ENCODE measurements around the gene SBF2. TPM values are rescaled to one million over a fixed set of nuclear protein-coding genes. Genes with fewer than 3 reads are reported as not detected.
A peak's percentile ranks its signal among the peaks of the same experiment; 100 is the strongest.

SBF2 gene
- total and polyA plus RNA-seq, 4 experiments from 2014 or later = 0.50 to 15.4 (median 10.2) TPM

DNA sequence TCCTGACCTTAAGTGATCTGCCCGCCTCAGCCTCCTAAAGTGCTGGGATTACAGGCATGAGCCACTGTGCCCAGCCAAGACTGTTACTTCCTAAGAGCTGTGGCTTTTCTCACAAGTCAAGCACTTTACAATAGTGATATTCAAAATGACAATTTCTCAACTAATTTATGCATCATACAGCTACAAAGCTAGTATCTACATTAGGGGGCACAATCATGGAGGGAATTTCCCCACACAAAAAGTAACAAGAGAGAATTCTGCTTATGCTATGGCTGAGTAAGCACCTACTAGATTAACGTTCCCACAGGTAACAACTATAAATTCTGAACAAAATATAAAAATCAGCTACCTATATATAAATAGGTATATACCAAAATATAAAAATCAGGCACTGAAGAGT is 72.7 kb downstream of the SBF2 start:
- no peak for DNase-seq
- CTCF ChIA-PET (ENCODE audit: partially characterized antibody) = interaction anchor here (0.9 to 2.5 kb wide), 3 partner anchors 9 to 23 kb away, joined by 3 to 11 read pairs (median 7); no protein-coding TSS in a partner anchor
- Mint-ChIP-seq H3K27me3 (no peaks in the 10 kb centered on the region), H3K27ac (no peak overlapping the region), H3K4me1 (no peaks in the 10 kb centered on the region), H3K36me3 (peaks cover 0 to 6% of the 10 kb centered on the region in 2 donors), H3K9me3 (peaks cover 0 to 6% (median 0%) of the 10 kb centered on the region in 8 donors), H3K4me3 (no peak overlapping the region)
- no peak overlapping the region for H3K4me3 ChIP-seq (ENCODE audit: low read length in 2 of 2)
- intact Hi-C loops (cut with micrococcal nuclease) = no loop called here
- H3K27me3 ChIP-seq (ENCODE audit: insufficient read depth, low read length) = no peaks in the 10 kb centered on the region
- no peaks in the 10 kb centered on the region for H3K4me1 ChIP-seq (ENCODE audit: insufficient read depth, low read length)
- H3K36me3 ChIP-seq (ENCODE audit: insufficient read depth, low read length) = no peaks in the 10 kb centered on the region
- H3K9me3 ChIP-seq (ENCODE audit: control insufficient read depth in 1 of 2, low read length in 2 of 2) = no peaks in the 10 kb centered on the region
- no peak overlapping the region for H3K27ac ChIP-seq (ENCODE audit: low read depth, low read length)
- POLR2A ChIA-PET (ENCODE audit: partially characterized antibody) = no interaction called here

DNA sequence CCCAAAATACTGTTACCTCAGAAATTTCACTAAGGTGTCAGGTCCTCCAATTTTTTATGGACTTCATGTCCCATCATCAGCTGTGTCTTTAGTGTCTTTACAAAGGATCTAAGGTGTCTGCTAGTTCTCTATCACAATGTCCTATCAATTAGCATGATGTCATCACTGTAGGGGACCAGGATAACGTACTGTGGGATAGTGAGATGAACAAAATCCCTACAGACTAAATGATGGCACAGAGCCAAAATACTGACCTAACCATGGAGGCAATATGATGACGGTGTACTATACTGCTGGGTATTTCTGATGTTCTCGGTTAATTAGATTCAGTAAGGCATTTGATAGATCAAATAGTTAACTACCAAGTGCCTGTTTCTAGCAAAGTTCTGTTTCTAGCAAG is 82.5 kb downstream of the SBF2 start:
- no peak for DNase-seq
- ChIA-PET CTCF (ENCODE audit: partially characterized antibody) (interaction anchor here (1.1 to 13.4 kb wide), 5 partner anchors 10 to 112 kb away, joined by 3 to 349 read pairs (median 7); partner anchors contain the start of gene ADM), POLR2A (ENCODE audit: partially characterized antibody) (interaction anchor here (1.7 to 2.2 kb wide), 2 partner anchors 92 to 96 kb away, joined by 4 to 6 read pairs; no protein-coding TSS in a partner anchor)
- H3K4me3 ChIP-seq (ENCODE audit: low read length in 2 of 2) = no peak overlapping the region
- intact Hi-C loops (cut with micrococcal nuclease) = no loop called here
- Mint-ChIP-seq H3K9me3 (no peaks in the 10 kb centered on the region), H3K27me3 (peaks cover 0 to 2% of the 10 kb centered on the region in 2 donors), H3K4me1 (peaks cover 0 to 4% (median 0%) of the 10 kb centered on the region in 4 donors), H3K27ac (no peak overlapping the region), H3K4me3 (no peak overlapping the region), H3K36me3 (no peaks in the 10 kb centered on the region)
- H3K27me3 ChIP-seq (ENCODE audit: insufficient read depth, low read length) = no peaks in the 10 kb centered on the region
- H3K27ac ChIP-seq (ENCODE audit: low read depth, low read length) = no peak overlapping the region
- no peaks in the 10 kb centered on the region for H3K4me1 ChIP-seq (ENCODE audit: insufficient read depth, low read length)
- no peaks in the 10 kb centered on the region for H3K9me3 ChIP-seq (ENCODE audit: control insufficient read depth in 1 of 2, low read length in 2 of 2)
- H3K36me3 ChIP-seq (ENCODE audit: insufficient read depth, low read length) = no peaks in the 10 kb centered on the region

DNA sequence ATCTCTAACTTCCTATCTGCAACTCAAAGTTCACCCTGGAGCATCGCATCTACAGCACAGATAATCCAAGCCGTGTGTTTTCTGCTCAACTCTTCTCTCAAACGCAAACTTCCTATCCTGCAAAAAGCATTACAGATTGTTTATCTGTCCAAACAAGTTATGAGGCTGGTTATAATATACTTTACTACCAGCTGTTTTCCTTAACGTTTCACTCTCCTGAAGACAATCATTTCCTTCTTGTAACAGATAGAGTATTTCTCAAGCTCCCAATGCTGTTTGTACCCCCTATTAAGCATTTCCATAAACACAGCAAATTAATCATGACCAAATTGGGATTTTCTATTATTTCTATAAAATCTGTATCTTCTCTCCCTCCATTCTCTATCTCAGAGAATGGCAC is 84.7 kb downstream of the SBF2 start:
- H3K36me3 Mint-ChIP-seq = no peaks in the 10 kb centered on the region
- Histone ChIP-seq H3K36me3 (ENCODE audit: insufficient read depth, low read length) (no peaks in the 10 kb centered on the region), H3K4me3 (ENCODE audit: low read length in 2 of 2) (no peak overlapping the region), H3K27ac (ENCODE audit: low read depth, low read length) (no peak overlapping the region), H3K27me3 (ENCODE audit: insufficient read depth, low read length) (no peaks in the 10 kb centered on the region), H3K9me3 (ENCODE audit: control insufficient read depth in 1 of 2, low read length in 2 of 2) (no peaks in the 10 kb centered on the region), H3K4me1 (ENCODE audit: insufficient read depth, low read length) (no peaks in the 10 kb centered on the region)
- intact Hi-C loops (cut with micrococcal nuclease) = no loop called here
- no peak for DNase-seq
- no peaks in the 10 kb centered on the region for H3K27me3 Mint-ChIP-seq
- H3K4me3 Mint-ChIP-seq = no peak overlapping the region
- ChIA-PET CTCF (ENCODE audit: partially characterized antibody) (interaction anchor here (0.8 to 13.4 kb wide), 8 partner anchors 9 to 116 kb away, joined by 3 to 349 read pairs (median 11); partner anchors contain the start of gene ADM), POLR2A (ENCODE audit: partially characterized antibody) (interaction anchor here (1.4 kb wide), 1 partner anchor 95 kb away, joined by 3 read pairs; no protein-coding TSS in a partner anchor)
- no peak overlapping the region for H3K27ac Mint-ChIP-seq
- no peaks in the 10 kb centered on the region for H3K4me1 Mint-ChIP-seq
- peaks cover 0 to 6% (median 1%) of the 10 kb centered on the region in 8 donors for H3K9me3 Mint-ChIP-seq

DNA sequence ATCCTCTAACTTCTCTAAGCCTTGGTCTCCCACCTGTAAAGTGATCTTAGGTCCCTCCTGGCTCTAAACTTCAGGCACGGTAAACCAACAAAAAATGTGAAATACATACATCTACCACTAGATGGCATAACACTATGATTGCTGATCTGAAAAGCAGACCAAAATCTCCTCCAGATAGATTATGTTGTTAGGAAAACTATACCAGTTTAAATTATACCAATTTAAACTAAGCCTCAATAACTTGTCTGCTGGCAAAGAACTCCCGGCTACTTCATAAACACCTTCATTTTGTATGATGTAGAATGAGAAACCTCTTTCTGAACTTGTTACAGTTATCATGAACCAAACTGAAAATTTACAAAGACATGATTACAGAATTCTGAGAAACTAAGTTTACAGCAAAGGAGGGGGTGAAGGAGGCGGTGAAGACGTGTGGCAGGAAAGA is 85.9 kb downstream of the SBF2 start:
- peak in 4 of 5 donors; percentile 45 to 55 (median 48) for DNase-seq
- H3K4me3 ChIP-seq (ENCODE audit: low read length in 2 of 2) = no peak overlapping the region
- Mint-ChIP-seq H3K36me3 (peaks cover 0 to 3% of the 10 kb centered on the region in 2 donors), H3K4me1 (no peaks in the 10 kb centered on the region), H3K9me3 (peaks cover 0 to 17% (median 10%) of the 10 kb centered on the region in 8 donors), H3K27me3 (no peaks in the 10 kb centered on the region), H3K27ac (no peak overlapping the region), H3K4me3 (no peak overlapping the region)
- H3K36me3 ChIP-seq (ENCODE audit: insufficient read depth, low read length) = no peaks in the 10 kb centered on the region
- H3K27me3 ChIP-seq (ENCODE audit: insufficient read depth, low read length) = no peaks in the 10 kb centered on the region
- H3K4me1 ChIP-seq (ENCODE audit: insufficient read depth, low read length) = no peaks in the 10 kb centered on the region
- intact Hi-C loops (cut with micrococcal nuclease) = loop anchor here (1.0 kb wide), 3 partner anchors 99 to 450 kb away; no protein-coding TSS in a partner anchor
- H3K9me3 ChIP-seq (ENCODE audit: control insufficient read depth in 1 of 2, low read length in 2 of 2) = no peaks in the 10 kb centered on the region
- ChIA-PET CTCF (ENCODE audit: partially characterized antibody) (interaction anchor here (0.7 to 13.4 kb wide), 26 partner anchors 8 to 450 kb away, joined by 3 to 349 read pairs (median 4); partner anchors contain the start of gene ADM), POLR2A (ENCODE audit: partially characterized antibody) (interaction anchor here (1.1 to 1.2 kb wide), 2 partner anchors 97 to 100 kb away, joined by 4 to 8 read pairs; partner anchors contain the start of gene ADM)
- H3K27ac ChIP-seq (ENCODE audit: low read depth, low read length) = no peak overlapping the region

DNA sequence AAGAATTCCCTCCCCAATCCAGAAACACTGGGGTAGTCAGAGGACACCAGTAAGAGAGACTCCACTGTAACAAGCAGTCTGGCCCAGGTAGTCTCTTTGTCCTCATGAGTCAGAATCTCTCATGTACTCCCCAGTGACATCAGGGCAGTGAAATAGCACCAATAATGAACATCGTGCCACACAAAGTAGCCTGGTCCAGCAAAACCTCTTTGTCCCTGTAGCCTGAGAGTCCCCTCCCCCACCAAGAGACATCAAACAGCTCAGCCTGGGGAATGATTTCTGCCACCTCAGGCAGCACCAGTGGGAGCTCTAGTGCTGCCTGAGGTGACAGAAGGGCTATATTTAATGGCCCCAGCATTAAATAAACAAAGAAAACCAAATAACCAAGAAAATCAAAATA is 88.1 kb downstream of the SBF2 start:
- no peaks in the 10 kb centered on the region for H3K27me3 Mint-ChIP-seq
- H3K4me3 Mint-ChIP-seq = no peak overlapping the region
- no peak overlapping the region for H3K4me3 ChIP-seq (ENCODE audit: low read length in 2 of 2)
- CTCF ChIA-PET (ENCODE audit: partially characterized antibody) = interaction anchor here (1.3 to 13.4 kb wide), 2 partner anchors 100 to 116 kb away, joined by 3 to 349 read pairs; partner anchors contain the start of gene ADM
- H3K4me1 ChIP-seq (ENCODE audit: insufficient read depth, low read length) = no peaks in the 10 kb centered on the region
- peaks cover 1 to 13% of the 10 kb centered on the region in 2 donors for H3K36me3 Mint-ChIP-seq
- no peak overlapping the region for H3K27ac Mint-ChIP-seq
- POLR2A ChIA-PET (ENCODE audit: partially characterized antibody) = no interaction called here
- intact Hi-C loops (cut with micrococcal nuclease) = no loop called here
- no peak for DNase-seq
- H3K36me3 ChIP-seq (ENCODE audit: insufficient read depth, low read length) = no peaks in the 10 kb centered on the region
- H3K9me3 Mint-ChIP-seq = peaks cover 0 to 25% (median 17%) of the 10 kb centered on the region in 8 donors
- no peaks in the 10 kb centered on the region for H3K4me1 Mint-ChIP-seq
- no peaks in the 10 kb centered on the region for H3K9me3 ChIP-seq (ENCODE audit: control insufficient read depth in 1 of 2, low read length in 2 of 2)
- no peaks in the 10 kb centered on the region for H3K27me3 ChIP-seq (ENCODE audit: insufficient read depth, low read length)
- no peak overlapping the region for H3K27ac ChIP-seq (ENCODE audit: low read depth, low read length)

DNA sequence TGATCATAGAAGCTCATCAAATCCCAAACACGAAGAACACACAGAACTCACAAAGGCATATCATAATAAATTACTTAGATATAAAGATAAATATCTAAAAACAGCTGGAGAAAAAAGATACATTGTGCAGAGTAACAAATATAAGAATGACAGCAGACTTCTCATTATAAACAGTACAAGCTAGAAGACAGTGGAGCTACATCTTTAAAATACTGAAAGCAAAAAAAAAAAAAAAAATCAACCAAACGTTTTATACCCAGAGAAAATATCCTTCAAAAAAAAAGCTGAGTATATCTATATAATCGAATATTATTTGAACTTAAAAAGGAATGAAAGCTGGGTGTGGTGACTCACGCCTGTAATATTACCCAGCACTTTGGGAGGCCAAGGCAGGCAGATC is 90.0 kb downstream of the SBF2 start:
- intact Hi-C loops (cut with micrococcal nuclease) = no loop called here
- no peaks in the 10 kb centered on the region for H3K27me3 ChIP-seq (ENCODE audit: insufficient read depth, low read length)
- POLR2A ChIA-PET (ENCODE audit: partially characterized antibody) = interaction anchor here (0.7 kb wide), 1 partner anchor 237 kb away, joined by 3 read pairs; no protein-coding TSS in a partner anchor
- Mint-ChIP-seq H3K4me1 (no peaks in the 10 kb centered on the region), H3K27me3 (no peaks in the 10 kb centered on the region), H3K27ac (no peak overlapping the region), H3K36me3 (peaks cover 1 to 13% of the 10 kb centered on the region in 2 donors), H3K4me3 (no peak overlapping the region), H3K9me3 (peaks cover 0 to 25% (median 17%) of the 10 kb centered on the region in 8 donors)
- H3K27ac ChIP-seq (ENCODE audit: low read depth, low read length) = no peak overlapping the region
- no peak overlapping the region for H3K4me3 ChIP-seq (ENCODE audit: low read length in 2 of 2)
- no peaks in the 10 kb centered on the region for H3K4me1 ChIP-seq (ENCODE audit: insufficient read depth, low read length)
- no peak for DNase-seq
- CTCF ChIA-PET (ENCODE audit: partially characterized antibody) = interaction anchor here (0.6 to 13.4 kb wide), 6 partner anchors 11 to 533 kb away, joined by 3 to 349 read pairs (median 4); partner anchors contain the start of gene ADM
- no peaks in the 10 kb centered on the region for H3K36me3 ChIP-seq (ENCODE audit: insufficient read depth, low read length)
- no peaks in the 10 kb centered on the region for H3K9me3 ChIP-seq (ENCODE audit: control insufficient read depth in 1 of 2, low read length in 2 of 2)

DNA sequence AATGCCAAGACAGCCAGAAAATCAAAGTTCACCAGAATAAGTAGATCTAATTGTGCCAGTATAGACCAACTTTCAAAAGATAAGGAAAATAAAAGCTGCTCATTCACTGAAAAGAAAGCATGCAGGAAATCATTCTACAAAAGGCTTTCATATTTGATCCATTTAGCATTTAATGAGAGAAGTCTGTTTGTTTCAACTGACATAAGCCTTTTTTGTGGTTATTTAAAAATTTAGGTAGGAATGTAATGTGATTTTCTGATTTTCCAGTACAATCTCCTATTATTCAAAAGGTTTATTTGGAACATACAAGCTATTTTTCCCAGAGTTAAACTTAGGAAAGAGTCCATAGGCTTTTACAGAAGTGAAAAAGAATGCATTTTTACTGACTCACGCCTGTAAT is 92.7 kb downstream of the SBF2 start:
- H3K27ac Mint-ChIP-seq = no peak overlapping the region
- no peak overlapping the region for H3K4me3 ChIP-seq (ENCODE audit: low read length in 2 of 2)
- no peaks in the 10 kb centered on the region for H3K9me3 ChIP-seq (ENCODE audit: control insufficient read depth in 1 of 2, low read length in 2 of 2)
- H3K36me3 Mint-ChIP-seq = peaks cover 1 to 13% of the 10 kb centered on the region in 2 donors
- no peak overlapping the region for H3K27ac ChIP-seq (ENCODE audit: low read depth, low read length)
- H3K4me3 Mint-ChIP-seq = no peak overlapping the region
- no peaks in the 10 kb centered on the region for H3K27me3 ChIP-seq (ENCODE audit: insufficient read depth, low read length)
- H3K4me1 Mint-ChIP-seq = no peaks in the 10 kb centered on the region
- no peaks in the 10 kb centered on the region for H3K27me3 Mint-ChIP-seq
- no peaks in the 10 kb centered on the region for H3K36me3 ChIP-seq (ENCODE audit: insufficient read depth, low read length)
- ChIA-PET POLR2A (ENCODE audit: partially characterized antibody) (no interaction called here), CTCF (ENCODE audit: partially characterized antibody) (interaction anchor here (13.4 kb wide), 1 partner anchor 104 kb away, joined by 349 read pairs; the partner anchor contains the start of gene ADM)
- no peaks in the 10 kb centered on the region for H3K4me1 ChIP-seq (ENCODE audit: insufficient read depth, low read length)
- intact Hi-C loops (cut with micrococcal nuclease) = no loop called here
- H3K9me3 Mint-ChIP-seq = peaks cover 0 to 25% (median 17%) of the 10 kb centered on the region in 8 donors
- DNase-seq = no peak
